ENCODE data around the gene PXYLP1.

The PXYLP1 gene

DNA sequence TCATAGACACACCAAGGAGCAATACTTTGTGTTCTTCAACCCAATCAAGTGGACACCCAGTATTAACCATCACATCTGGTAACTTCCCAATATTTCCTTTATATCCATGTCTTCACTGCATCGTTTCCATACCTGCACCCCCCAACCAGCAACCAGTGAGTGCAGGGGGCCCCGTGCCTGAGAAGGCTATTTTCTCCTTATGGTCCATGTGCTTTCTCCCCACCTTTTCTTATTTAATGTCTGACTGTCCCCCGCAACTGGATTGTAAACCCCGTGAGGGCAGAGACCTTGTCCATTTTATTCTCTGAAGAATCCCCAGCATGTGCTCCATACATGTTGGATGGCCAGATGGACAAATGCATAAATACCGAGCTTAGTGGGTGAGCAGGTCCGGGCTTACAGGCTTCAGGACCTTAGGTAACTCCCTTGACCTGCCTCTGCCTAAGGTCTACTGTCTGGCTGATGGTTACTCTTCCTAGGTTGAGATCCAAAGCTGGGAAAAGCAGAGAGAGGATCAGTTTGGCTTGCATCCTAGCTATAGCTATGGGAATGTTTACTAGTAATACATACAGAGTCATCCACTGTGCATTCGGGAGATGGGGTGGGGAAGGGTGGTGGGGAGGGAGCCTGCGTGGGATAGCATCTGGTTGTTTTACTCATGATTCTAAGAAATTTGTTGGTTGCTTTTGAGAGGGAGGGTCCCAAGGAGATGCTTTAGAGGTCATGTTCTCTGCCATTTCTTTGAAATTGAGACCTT is 41.5 kb downstream of the PXYLP1 start:
- DNase-seq (ENCODE audit: low read depth in 2 of 2): no peak

DNA sequence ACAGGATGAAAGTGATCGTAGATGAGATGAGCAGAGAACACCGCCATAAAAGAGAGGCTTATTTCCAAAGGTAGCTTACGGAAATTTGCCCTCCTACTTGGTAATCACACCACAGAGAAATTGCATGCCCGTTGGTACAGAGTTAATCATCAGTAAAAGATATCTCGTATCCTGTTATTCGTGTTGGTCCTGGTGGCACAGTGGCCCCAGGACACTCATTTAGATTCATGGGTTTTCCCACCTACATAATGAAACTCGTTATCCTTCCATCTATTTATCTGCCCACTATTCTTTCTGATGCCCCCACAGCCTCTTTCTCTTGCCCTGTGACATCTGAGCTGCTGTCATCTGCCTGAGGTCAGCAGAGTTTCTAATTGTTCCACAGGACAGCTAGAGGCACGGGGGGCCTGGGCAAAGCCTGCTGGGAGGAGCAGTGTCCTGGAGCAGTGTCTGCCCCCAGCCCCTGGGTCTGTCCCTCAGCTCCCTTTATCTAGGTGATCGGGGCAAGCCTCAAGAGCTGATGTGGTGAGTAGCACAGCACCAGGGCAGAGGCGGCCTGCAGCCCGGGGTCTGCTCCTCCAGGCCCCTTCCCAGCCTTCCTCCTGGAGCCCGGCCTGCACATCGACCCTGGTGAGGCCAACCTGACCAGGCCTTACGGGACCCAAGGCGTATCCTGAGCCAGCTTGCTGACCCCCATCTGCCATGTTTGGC is 42.2 kb downstream of the PXYLP1 start:
- DNase-seq (ENCODE audit: low read depth in 2 of 2): no peak

DNA sequence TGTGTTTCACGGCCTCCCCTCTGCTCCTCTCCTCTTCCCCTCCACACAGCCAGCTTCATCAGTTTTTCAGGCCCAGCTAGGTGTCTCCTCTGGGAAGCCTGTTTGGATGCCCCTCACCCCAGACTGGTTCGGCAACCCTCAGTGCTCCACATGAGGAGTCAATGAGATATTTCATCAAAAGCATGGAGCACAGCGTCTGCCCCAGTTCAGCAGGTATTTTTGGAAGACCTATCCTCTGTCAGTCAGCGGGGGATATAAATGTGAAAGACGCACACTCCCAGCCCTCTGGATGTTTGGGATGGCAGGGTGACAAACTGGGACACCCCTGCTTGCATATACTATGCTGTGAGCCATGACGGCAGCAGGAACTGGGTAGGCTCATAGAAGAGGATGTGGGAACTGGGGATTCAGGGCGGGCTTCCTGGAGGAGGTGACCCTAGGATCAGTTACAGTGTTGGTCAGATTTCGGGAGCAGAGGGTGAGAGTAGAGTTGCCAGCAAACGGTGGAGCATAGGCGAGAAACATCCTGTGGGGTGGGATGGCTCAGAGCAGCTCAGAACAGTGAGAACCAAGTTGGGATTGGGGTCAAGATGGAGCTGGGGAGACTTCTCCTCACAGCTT is 42.9 kb downstream of the PXYLP1 start:
- DNase-seq (ENCODE audit: low read depth in 2 of 2): no peak

DNA sequence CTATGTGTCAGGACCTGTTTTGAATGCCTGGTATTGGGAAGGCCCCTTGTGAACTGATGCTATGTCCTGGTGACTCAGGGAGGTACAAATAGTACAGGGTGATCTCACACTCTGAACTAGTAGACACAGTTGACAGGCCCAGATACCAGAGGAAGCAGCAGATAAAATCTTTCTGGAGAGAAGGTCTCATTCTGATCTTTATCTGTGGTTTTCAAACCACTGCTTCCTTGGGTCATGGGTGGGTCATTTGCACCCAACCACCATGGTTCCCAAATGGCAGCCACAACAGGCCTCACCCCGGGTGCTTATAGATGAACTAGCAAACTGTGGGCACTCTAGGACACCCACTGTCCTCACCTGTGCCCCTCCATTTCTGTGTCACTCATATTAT is 43.4 kb downstream of the PXYLP1 start:
- no peak for DNase-seq (ENCODE audit: low read depth in 2 of 2)

DNA sequence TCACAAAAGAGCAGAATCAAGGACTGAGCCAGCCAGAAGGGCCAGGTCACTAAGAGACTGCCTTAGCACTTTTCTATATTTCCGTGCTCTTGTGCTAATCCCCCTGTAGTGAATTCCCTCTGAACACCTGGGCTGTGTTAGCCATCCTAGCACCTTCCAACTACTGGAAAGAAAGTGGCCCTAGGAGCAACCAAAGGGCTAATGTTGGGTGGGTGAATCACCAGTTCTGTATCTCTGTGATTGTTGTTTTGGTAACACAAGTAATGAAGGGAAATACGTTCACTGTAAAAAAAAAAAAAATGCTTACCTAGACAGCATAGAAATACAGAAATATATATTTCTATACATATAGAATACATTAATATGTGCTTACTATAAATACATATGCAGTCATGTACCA is 43.9 kb downstream of the PXYLP1 start:
- no peak for DNase-seq (ENCODE audit: low read depth in 2 of 2)

DNA sequence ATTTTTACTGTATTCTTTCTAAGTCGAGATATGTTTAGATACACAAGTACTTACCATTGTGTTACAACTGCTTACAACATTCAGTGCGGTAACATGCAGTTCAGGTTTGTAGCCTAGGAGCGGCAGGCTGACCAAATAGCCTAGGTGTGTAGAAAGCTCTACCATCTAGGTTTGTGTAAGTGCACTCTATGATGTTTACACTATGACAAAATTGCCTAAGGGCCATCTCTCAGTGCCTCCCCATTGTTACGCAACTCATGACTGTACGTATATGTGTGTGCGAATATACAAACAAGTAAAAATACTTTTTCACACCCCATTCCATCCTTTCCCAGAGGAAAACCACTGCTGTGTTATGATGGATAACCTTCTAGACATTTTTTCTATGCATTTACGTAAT is 44.3 kb downstream of the PXYLP1 start:
- DNase-seq (ENCODE audit: low read depth in 2 of 2): no peak

DNA sequence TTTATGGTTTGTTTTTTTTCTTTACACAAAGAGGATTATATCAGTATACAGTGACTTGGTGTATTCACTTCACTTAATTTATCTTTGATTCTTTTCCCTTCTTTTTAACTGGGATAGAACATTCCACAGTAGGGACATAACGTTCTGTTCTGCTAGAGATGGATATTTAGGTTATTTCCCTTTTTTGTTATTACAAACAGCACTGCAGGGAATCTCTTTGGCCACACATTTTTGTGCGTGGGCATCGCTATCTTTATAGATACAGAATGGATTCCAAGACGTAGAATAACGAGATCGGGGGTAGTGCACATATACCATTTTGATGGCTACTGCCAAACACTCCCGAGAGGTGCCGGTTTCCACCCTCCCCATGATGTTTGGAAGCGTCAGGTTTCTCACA is 44.8 kb downstream of the PXYLP1 start:
- no peak for DNase-seq (ENCODE audit: low read depth in 2 of 2)

DNA sequence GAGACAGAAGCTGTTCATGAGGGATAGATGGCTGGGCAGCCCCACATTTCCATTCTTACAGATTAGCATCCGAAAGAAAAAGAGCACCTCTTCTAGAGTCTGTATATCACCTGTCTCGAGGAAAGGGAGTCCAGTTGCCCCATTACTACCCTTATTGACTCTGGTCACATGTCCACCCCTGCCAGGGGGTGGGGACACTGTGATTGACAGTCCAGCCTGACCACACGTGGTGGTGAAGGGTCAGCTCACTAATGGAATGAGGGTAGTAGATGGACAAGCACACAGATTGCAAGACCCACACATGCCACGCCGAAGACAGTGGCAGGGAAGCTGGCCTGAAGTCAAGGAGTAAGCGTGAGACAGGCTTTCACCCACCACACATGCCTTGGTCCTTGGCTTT is 45.8 kb downstream of the PXYLP1 start:
- DNase-seq (ENCODE audit: low read depth in 2 of 2): no peak

DNA sequence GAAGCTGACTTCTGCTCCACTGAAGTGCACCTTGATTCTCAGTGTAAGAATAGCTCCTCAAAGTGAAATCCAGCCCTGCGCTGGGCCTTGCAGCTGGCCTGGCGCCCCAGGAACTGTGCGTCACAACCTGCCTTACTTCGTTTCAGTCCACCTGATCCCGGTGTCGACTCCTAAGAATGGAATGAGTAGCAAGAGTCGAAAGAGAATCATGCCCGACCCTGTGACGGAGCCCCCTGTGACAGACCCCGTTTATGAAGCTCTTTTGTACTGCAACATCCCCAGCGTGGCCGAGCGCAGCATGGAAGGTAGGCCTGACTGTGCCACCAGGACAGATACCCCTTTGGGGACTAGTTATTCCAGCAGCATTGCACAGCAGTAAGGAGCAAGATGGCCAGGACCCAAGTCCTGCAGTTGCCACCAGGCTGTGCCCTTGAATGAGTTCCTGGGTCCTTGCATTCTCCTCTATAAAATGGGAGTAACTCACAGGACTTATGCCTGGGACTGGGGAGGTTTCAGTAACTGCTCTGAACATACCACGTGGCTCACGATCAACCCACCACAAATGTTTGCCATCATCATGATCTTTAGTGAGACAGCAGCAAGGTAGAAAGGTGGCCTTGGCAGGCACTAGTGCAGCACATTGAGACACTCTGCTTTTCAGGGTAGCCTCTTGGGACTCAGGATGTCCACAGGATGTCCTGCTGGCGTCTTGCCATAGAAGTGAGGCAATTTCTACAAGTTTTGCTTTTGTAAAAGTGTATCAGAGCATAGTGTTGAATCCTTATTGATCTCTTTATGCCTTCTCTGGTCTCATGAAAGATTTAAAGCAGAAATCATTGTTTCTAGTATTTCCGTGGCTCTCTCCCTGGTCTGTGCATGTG is 46.8 kb downstream of the PXYLP1 start:
- no peak for DNase-seq (ENCODE audit: low read depth in 2 of 2)

DNA sequence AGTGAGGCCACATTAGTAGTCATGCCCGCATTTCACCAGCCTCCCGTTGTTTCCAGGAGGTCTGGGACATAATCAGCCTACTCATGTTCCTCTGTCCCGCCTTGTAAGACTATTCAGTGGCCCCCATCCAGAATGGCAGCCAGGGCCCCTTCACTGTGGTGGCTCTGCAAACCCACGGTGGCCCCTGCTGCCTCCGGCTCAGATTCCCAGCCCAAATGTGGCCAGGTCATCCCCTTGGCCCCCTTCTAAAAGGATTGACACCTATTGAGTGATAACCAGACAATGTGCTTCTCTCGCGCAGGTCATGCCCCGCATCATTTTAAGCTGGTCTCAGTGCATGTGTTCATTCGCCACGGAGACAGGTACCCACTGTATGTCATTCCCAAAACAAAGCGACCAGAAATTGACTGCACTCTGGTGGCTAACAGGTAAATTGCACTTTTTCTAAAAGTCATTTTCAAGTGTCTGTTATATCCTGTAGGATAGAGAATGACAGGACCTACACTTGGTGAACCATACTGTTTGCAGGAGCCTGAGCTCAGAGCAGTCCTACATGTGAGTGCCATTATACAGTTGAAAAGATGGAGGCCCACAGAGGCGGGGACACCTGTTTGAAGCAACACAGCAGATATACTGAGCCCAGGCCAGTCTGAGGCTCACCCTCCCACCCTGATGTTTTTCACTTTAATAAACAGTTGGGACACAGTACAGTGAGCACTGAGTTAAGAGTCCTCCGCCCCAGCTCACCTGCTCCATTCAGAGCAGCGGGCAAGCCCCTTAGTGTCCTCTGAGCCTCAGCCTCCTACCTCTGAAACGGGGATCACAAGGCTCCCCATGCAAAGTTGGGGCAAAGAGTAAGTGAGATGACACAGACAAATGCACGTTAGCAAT is 47.7 kb downstream of the PXYLP1 start:
- DNase-seq (ENCODE audit: low read depth in 2 of 2): no peak

DNA sequence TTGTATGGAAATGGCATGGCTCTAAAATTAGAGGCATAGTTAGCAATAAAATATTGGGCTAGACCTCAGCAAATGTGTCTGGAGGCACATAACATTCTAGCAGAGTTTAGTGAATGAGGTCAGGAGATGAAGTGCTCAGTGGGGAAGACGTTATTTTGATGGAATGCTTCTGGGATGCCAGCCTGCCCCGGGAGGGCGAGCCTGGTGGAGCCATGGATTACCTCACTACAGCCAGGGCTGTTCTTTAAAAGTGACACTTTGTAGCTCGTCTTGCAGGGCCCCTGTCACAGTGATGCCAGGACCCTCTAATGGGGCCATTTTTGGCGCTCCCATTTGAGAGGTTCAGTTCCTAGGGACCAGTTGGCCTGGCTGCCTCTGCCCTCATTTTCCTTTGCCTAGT is 48.5 kb downstream of the PXYLP1 start:
- no peak for DNase-seq (ENCODE audit: low read depth in 2 of 2)

DNA sequence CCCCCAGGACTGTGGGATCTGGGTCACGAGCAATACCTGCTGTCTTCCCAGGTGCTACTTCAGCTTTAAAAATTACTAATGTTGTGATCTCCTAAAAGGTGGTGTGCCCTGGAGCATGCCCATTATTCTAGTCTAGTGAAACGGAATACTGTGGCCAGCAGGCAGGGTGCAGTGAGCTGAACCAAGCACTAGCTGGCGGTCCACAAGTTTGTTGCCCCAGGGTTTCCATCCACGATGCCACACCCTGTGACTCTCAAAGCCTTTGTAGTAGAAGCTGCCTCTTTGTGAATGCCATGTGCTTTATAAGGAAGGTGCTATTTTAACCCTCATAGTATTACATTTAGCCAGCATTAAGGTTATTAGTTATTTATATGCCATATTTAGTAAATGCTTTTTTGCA is 49.1 kb downstream of the PXYLP1 start:
- DNase-seq (ENCODE audit: low read depth in 2 of 2): no peak

DNA sequence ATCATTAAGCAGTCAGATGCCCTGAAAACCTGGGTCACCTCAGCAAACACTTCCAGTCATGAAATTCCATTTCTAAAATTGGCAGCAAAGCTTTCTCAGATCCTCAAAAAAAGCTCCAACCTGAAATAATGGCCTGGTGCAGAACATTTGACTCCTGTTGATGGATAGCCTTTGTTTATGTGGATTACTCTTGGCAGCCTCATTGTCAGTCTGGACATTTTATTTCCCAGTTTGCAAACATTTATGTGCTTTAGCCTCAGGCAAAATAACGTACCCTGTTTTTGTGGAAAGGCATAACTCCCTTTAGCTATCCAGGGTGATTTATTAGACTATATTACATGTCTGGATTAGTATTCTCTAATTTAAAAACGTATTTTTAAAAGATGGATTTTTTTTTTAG is 53.9 kb downstream of the PXYLP1 start:
- DNase-seq (ENCODE audit: low read depth in 2 of 2): no peak

DNA sequence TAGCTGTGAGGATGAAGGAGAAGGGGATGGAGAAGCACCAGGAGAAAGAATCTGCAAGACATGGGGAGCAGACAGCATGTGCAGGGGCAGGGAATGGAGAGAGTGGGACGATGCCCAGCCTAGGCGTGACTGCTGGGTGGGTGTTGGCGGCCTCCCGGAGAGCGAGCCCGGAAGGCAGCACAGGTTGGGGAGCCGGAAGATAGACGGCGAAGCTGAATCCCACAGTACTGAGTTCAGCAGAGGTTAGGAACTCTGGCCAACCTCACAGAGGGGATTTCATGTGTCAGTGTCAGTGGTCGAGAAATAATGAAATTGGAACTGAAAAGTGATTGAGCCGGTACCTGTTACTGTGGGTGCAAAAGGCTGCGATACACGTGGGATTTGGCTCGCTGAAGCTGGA is 55.2 kb downstream of the PXYLP1 start:
- no peak for DNase-seq (ENCODE audit: low read depth in 2 of 2)

DNA sequence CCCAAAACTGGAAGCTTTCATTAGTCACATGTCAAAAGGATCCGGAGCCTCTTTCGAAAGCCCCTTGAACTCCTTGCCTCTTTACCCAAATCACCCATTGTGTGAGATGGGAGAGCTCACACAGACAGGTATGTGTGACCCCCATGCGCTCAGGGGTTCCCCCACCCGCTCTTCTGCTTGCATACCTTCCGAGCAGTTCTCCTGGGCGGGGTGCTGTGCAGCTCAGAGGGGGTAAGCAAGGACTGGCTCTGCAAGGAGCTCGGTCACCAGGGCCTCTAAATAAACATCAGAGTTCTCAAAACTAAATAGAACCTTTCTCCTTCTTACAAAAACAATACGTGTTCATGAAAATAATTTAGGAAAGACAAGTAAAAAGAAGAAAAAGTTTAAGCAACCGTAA is 55.7 kb downstream of the PXYLP1 start:
- DNase-seq (ENCODE audit: low read depth in 2 of 2): no peak

DNA sequence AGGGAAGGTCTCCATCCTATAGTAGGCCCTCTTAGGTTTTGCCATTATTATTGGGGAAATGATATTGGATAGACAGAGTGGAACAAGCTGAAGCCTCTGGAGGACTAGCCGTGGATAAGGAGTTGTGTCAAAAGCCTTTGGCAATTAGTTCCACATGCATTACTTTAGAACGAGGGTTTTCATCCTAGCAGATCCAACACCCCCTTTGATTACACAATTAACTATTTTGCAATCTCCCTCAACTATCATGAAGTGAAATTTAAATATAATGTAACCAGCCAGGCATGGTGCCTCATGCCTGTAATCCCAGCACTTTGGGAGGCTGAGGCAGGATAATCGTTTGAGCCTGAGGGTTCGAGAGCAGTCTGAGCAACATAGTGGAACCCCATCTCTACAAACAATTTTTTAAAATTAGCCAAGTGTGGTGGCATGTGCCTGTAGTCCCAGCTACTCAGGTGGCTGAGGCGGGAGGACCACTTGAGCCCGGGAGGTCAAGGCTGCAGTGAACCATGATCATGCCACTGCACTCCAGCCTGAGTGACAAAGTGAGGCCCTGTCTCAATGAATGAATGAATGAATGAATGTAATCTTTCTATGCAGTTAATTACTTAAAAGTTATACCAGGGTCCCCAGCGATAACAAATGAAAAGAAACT is 56.8 kb downstream of the PXYLP1 start:
- DNase-seq (ENCODE audit: low read depth in 2 of 2): no peak

DNA sequence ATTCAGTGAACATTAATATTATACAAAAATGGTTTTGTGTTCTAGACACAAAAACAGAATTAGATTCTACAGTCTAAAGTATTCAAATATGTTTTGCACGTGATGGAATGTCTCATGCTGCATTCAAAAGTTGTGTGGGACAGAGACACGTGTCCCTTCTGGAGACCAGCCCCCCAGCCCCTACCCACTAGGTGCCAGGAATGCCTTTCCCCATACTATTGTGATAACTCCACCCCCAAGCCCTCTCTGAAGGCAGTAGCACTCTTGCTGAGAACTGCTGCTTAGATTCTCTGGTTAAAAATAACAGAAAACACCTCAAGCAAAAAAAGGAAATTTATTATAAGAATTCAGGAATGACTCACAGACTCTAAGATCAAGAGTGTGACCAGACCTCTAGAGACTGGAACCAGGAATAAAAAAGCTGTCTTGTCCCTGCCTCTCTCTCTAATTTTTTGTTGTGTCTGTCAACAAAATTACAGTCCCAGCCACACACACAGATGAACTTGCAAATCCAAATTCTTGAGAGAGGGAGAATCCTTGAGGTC is 57.7 kb downstream of the PXYLP1 start:
- no peak for DNase-seq (ENCODE audit: low read depth in 2 of 2)

DNA sequence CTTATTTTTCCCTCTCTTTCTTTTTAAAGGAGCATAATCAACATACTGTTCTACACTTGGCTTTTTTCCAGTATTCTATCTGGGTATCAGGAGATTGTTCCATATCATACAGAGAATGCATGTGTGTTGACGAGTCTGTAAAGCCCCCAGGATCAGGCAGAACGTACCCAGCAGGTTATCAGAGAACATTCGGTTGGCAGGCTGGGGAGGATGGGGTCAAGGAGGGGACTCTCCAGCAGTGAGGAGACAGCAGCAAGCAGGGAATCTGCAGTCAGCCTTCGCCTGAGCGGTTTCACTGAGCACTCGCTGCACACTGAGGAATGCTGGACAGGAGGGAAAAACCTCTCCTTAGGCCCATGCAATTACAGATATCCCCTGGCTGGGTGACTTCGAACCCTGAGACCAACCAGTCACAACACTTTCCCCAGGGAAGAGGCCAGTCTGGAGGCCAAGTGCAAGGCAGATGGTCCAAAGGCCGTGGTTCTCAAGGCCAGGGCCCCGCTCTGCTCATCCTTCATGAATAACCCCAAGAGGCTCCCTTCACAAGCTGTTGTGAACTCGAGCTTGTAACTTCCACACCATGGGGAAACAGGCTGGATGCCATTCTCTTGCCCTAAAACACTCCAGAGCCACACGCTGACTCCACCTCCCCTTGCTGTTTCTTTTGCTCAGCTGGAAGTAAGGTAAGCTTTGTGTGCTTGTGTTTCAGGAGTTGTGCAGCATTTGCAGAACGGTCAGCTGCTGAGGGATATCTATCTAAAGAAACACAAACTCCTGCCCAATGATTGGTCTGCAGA is 60.1 kb downstream of the PXYLP1 start:
- DNase-seq (ENCODE audit: low read depth in 2 of 2): no peak

DNA sequence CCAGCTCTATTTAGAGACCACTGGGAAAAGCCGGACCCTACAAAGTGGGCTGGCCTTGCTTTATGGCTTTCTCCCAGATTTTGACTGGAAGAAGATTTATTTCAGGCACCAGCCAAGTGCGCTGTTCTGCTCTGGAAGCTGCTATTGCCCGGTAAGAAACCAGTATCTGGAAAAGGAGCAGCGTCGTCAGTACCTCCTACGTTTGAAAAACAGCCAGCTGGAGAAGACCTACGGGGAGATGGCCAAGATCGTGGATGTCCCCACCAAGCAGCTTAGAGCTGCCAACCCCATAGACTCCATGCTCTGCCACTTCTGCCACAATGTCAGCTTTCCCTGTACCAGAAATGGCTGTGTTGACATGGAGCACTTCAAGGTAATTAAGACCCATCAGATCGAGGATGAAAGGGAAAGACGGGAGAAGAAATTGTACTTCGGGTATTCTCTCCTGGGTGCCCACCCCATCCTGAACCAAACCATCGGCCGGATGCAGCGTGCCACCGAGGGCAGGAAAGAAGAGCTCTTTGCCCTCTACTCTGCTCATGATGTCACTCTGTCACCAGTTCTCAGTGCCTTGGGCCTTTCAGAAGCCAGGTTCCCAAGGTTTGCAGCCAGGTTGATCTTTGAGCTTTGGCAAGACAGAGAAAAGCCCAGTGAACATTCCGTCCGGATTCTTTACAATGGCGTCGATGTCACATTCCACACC is 60.9 kb downstream of the PXYLP1 start:
- no peak for DNase-seq (ENCODE audit: low read depth in 2 of 2)
